Panc1 (cell line): ENCODE measurements around the gene LCT. TPM values are rescaled to one million over a fixed set of nuclear protein-coding genes. Genes with fewer than 3 reads are reported as not detected.

Source experiments
- ATAC-seq: fragments of 200-7000 bp; cut with Tn5 transposase; 2 replicates; pipeline ENCODE4 v1.9.1; 2020; ENCODE audit warnings: mild to moderate bottlenecking, moderate library complexity
- BruUV-seq: library from RNA; stranded (reverse); fragments of 400-500 nt; replicated peaks from 2 replicates; lab custom pipeline; 2021; lab: Mats Ljungman, UMichigan
- CTCF ChIA-PET: fragments of 300-600 bp; sonication (Branson Sonifier 250); formaldehyde crosslinking; loops from one replicate; lab custom pipeline; 2022; ENCODE audit warnings: antibody characterized with exemption; lab: Charles Lee
- POLR2A ChIA-PET: fragments of 300-600 bp; sonication (Branson Sonifier 250); formaldehyde crosslinking; loops from one replicate; lab custom pipeline; 2022; ENCODE audit warnings: antibody characterized with exemption; lab: Charles Lee
- DNase-seq: peaks from one replicate; pipeline ENCODE4 v3.0.0-alpha.2; 2010; ENCODE audit warnings: low read depth, low spot score
- H3K27ac ChIP-seq: 2 replicates; pipeline ENCODE4 v1.5.1; 2011; ENCODE audit warnings: mild to moderate bottlenecking, low read length, inconsistent platforms
- H3K27me3 ChIP-seq: fragments of 200-500 bp; sonication (Bioruptor generic); 2 replicates; pipeline ENCODE4 v1.6.0; 2014; ENCODE audit warnings: low read length, inconsistent platforms; ENCODE audit not compliant: control insufficient read depth, insufficient read depth
- H3K36me3 ChIP-seq: fragments of 200-500 bp; sonication (Bioruptor generic); 2 replicates; pipeline ENCODE4 v1.5.1; 2014; ENCODE audit warnings: inconsistent platforms, mild to moderate bottlenecking, low read length, moderate library complexity; ENCODE audit not compliant: control insufficient read depth, insufficient read depth
- H3K4me1 ChIP-seq: 2 replicates; pipeline ENCODE4 v1.5.1; 2011; ENCODE audit warnings: inconsistent platforms, mild to moderate bottlenecking, low read length, moderate library complexity; ENCODE audit not compliant: control insufficient read depth, insufficient read depth
- H3K4me3 ChIP-seq, 2 experiments: 2 replicates each; pipeline ENCODE4 v1.5.1; 2011 to 2012; ENCODE audit warnings: low read depth in 2 of 2, low read length in 2 of 2, mild to moderate bottlenecking in 2 of 2, inconsistent platforms in 1 of 2, moderate library complexity in 1 of 2
- H3K9me3 ChIP-seq: fragments of 200-500 bp; sonication (Bioruptor generic); 2 replicates; pipeline ENCODE4 v1.5.1; 2014; ENCODE audit warnings: low read depth, mild to moderate bottlenecking, inconsistent platforms, low read length, moderate library complexity; ENCODE audit not compliant: control insufficient read depth, insufficient read depth
- CTCF ChIP-seq: fragments of 450-650 bp; IDR thresholded peaks from 2 replicates; pipeline ENCODE4 v1.5.1; 2017; ENCODE audit warnings: mild to moderate bottlenecking
- POLR2AphosphoS5 ChIP-seq: IDR thresholded peaks from 2 replicates; pipeline ENCODE4 v1.6.1; 2012; ENCODE audit warnings: mild to moderate bottlenecking, low read depth, low read length, moderate library complexity
- SIN3A ChIP-seq: IDR thresholded peaks from 2 replicates; pipeline ENCODE4 v1.6.1; 2012; ENCODE audit warnings: low read depth, mild to moderate bottlenecking, low read length, moderate library complexity, borderline replicate concordance; ENCODE audit not compliant: insufficient read depth
- TCF7L2 ChIP-seq: IDR thresholded peaks from 2 replicates; pipeline ENCODE4 v1.6.1; 2011; ENCODE audit warnings: mild to moderate bottlenecking, low read depth, low read length, inconsistent platforms
- in situ Hi-C: cut with HindIII; loops from 2 replicates; pipeline ENCODE4 v1.10.0; 2016; ENCODE audit warnings: low sequenced_read_pairs, low pct_unique_long_range_greater_than_20kb
- intact Hi-C: fragments of 100-400 bp; cut with micrococcal nuclease; formaldehyde crosslinking; loops from one replicate; pipeline ENCODE4 v1.10.0; 2022; ENCODE audit not compliant: unreplicated experiment
- total RNA-seq: library from RNA; stranded (reverse); gene quantifications from one replicate; pipeline ENCODE4 v1.2.1, GENCODE V29; 2021; ENCODE audit not compliant: unreplicated experiment
- TF ChIP-seq, protein P1 (sequence below), 2 experiments: IDR thresholded peaks; 2 replicates each; pipeline ENCODE4 v1.6.1; 2011 to 2012; ENCODE audit warnings: low read depth in 2 of 2, control low read depth in 1 of 2, low read length in 1 of 2, mild to moderate bottlenecking in 1 of 2, moderate library complexity in 1 of 2; ENCODE audit not compliant: insufficient read depth in 1 of 2

Gene LCT
- total RNA-seq, 1 experiment from 2014 or later = not detected

DNA sequence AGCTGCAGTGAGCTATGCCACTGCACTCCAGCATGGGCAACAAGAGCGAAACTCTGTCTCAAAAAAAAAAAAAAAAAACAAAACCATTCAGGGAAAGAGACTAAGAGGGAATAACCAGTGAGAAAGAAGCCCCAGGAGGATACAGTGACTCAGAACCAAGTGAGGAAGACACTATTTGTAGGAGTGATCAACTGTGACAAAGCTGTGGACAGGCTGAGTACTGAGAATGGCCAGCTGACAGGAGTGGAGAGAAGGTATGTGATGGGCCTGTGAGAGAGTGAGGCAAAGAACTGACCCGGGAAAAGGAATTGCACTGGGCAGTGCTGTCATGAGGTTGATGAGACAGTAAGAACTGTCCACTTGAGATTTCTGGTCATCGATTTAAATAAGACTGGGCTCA lies 6.7 kb upstream of the LCT start:
- no peak for ATAC-seq
- DNase-seq = no peak
- in situ Hi-C loops = no loop called here

GRCh38 chr2:135840601-135841000 lies 3.6 kb upstream of the LCT start:
- H3K27ac ChIP-seq = no peak overlapping the region
- in situ Hi-C loops (no loop called here), intact Hi-C loops (no loop called here)
- H3K36me3 ChIP-seq = peaks cover 15% of the 10 kb centered on the region
- no peaks in the 10 kb centered on the region; the same call in 1 of the 2 replicates for H3K4me1 ChIP-seq
- no peaks in the 10 kb centered on the region for H3K9me3 ChIP-seq
- ATAC-seq (no peak), DNase-seq (no peak)
- no TSS peak for BruUV-seq
- no peaks in the 10 kb centered on the region for H3K27me3 ChIP-seq
- POLR2A ChIA-PET = interaction anchor here (0.7 kb wide), 1 partner anchor 81 kb away, joined by 3 read pairs; no protein-coding TSS in a partner anchor
- H3K4me3 ChIP-seq = no peak overlapping the region
- CTCF ChIA-PET = no interaction called here
- TF ChIP-seq, protein P1, sequence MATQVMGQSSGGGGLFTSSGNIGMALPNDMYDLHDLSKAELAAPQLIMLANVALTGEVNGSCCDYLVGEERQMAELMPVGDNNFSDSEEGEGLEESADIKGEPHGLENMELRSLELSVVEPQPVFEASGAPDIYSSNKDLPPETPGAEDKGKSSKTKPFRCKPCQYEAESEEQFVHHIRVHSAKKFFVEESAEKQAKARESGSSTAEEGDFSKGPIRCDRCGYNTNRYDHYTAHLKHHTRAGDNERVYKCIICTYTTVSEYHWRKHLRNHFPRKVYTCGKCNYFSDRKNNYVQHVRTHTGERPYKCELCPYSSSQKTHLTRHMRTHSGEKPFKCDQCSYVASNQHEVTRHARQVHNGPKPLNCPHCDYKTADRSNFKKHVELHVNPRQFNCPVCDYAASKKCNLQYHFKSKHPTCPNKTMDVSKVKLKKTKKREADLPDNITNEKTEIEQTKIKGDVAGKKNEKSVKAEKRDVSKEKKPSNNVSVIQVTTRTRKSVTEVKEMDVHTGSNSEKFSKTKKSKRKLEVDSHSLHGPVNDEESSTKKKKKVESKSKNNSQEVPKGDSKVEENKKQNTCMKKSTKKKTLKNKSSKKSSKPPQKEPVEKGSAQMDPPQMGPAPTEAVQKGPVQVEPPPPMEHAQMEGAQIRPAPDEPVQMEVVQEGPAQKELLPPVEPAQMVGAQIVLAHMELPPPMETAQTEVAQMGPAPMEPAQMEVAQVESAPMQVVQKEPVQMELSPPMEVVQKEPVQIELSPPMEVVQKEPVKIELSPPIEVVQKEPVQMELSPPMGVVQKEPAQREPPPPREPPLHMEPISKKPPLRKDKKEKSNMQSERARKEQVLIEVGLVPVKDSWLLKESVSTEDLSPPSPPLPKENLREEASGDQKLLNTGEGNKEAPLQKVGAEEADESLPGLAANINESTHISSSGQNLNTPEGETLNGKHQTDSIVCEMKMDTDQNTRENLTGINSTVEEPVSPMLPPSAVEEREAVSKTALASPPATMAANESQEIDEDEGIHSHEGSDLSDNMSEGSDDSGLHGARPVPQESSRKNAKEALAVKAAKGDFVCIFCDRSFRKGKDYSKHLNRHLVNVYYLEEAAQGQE (IDR thresholded peaks at IDR 0.05; ENCODE audit: insufficient read depth in 1 of 2, low read depth in 2 of 2, low read length in 1 of 2) = no peak
- TF ChIP-seq POLR2AphosphoS5 = no peak
- no peak for TF ChIP-seq CTCF
- TF ChIP-seq SIN3A = no peak
- no peak for TF ChIP-seq TCF7L2

More for the DNA sequence above, 6.7 kb upstream of the LCT start:
- TF ChIP-seq POLR2AphosphoS5 (no peak), CTCF (no peak)
- no peaks in the 10 kb centered on the region; the same call in 1 of the 2 replicates for H3K4me1 ChIP-seq
- H3K9me3 ChIP-seq = no peaks in the 10 kb centered on the region
- no peak overlapping the region for H3K27ac ChIP-seq
- no peaks in the 10 kb centered on the region for H3K27me3 ChIP-seq
- ChIA-PET POLR2A (no interaction called here), CTCF (interaction anchor here (0.7 kb wide), 1 partner anchor 70 kb away, joined by 4 read pairs; no protein-coding TSS in a partner anchor)
- peaks cover 21% of the 10 kb centered on the region for H3K36me3 ChIP-seq
- intact Hi-C loops = no loop called here
- no peak overlapping the region for H3K4me3 ChIP-seq
- no TSS peak for BruUV-seq
